SK-N-SH (cell line): ENCODE measurements around the gene ALG11.

Source experiments
- CTCF ChIP-seq: fragments of 200-600 bp; sonication (generic); IDR thresholded peaks from 2 replicates; pipeline ENCODE4 v1.6.1; 2017; ENCODE audit warnings: antibody characterized with exemption, mild to moderate bottlenecking, moderate library complexity
- POLR2AphosphoS5 ChIP-seq: IDR thresholded peaks from 2 replicates; pipeline ENCODE4 v1.6.1; 2012; ENCODE audit warnings: low read depth, low read length
- SIN3A ChIP-seq: IDR thresholded peaks from 2 replicates; pipeline ENCODE4 v1.6.1; 2012; ENCODE audit warnings: low read depth, mild to moderate bottlenecking, low read length, moderate library complexity, borderline replicate concordance
- TAF1 ChIP-seq: IDR thresholded peaks from 2 replicates; pipeline ENCODE4 v1.6.1; 2012; ENCODE audit warnings: low read depth, mild to moderate bottlenecking, low read length, moderate library complexity, borderline replicate concordance
- YY1 ChIP-seq: IDR thresholded peaks from 2 replicates; pipeline ENCODE4 v1.4.0; 2012; ENCODE audit warnings: low read depth, mild to moderate bottlenecking

DNA sequence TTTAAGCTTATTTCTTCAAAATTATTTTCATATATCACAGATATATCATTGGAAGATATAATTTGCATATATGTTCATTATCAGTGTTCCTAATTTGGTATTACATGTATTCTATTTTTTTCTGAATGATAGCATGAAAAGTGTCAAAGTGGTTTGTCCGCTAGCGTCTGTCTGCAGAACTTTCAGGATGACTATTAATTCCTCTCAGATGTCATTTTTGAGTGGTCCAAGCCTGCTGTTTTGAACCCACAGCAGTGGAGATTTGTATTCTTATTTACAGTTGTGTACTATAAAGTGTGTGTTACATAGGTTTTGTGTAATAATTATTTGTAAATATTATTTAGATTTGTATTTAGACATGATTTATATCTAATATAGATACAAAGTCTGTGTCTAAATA lies 20.8 kb downstream of the ALG11 start:
- no peak for TF ChIP-seq CTCF
- no peak for TF ChIP-seq POLR2AphosphoS5
- TF ChIP-seq TAF1, result no peak
- TF ChIP-seq YY1, result no peak
- TF ChIP-seq SIN3A, result no peak
